Parathyroid adenoma (tissue), 2 donors: Measurements from ENCODE around the gene SLC30A7.

Experiments used
- H2AFZ ChIP-seq: fragments of 300-600 bp; sonication (generic); one replicate; pipeline ENCODE4 v1.7.0; 2017; ENCODE audit warnings: antibody characterized with exemption, mild to moderate bottlenecking
- H3K27ac ChIP-seq: fragments of 300-600 bp; sonication (generic); one replicate; pipeline ENCODE4 v1.7.0; 2017
- H3K27me3 ChIP-seq: fragments of 300-600 bp; sonication (generic); one replicate; pipeline ENCODE4 v1.7.0; 2017; ENCODE audit warnings: low read length; ENCODE audit not compliant: control insufficient read depth, insufficient read depth
- H3K36me3 ChIP-seq: fragments of 300-600 bp; sonication (generic); one replicate; pipeline ENCODE4 v1.7.0; 2017; ENCODE audit warnings: low read length; ENCODE audit not compliant: control insufficient read depth, insufficient read depth
- H3K4me1 ChIP-seq: fragments of 300-600 bp; sonication (generic); one replicate; pipeline ENCODE4 v1.7.0; 2017; ENCODE audit warnings: control low read depth
- H3K4me2 ChIP-seq: fragments of 300-600 bp; sonication (generic); one replicate; pipeline ENCODE4 v1.7.0; 2017; ENCODE audit warnings: low read length
- H3K4me3 ChIP-seq: fragments of 300-600 bp; sonication (generic); one replicate; pipeline ENCODE4 v1.7.0; 2017; ENCODE audit warnings: low read depth, low read length
- H3K79me2 ChIP-seq: fragments of 300-600 bp; sonication (generic); one replicate; pipeline ENCODE4 v1.7.0; 2017; ENCODE audit warnings: control low read depth
- H3K9ac ChIP-seq: fragments of 300-600 bp; sonication (generic); one replicate; pipeline ENCODE4 v1.7.0; 2017; ENCODE audit warnings: mild to moderate bottlenecking
- H3K9me3 ChIP-seq: fragments of 300-600 bp; sonication (generic); one replicate; pipeline ENCODE4 v1.7.0; 2017; ENCODE audit warnings: low read length; ENCODE audit not compliant: control insufficient read depth
- CTCF ChIP-seq: fragments of 300-600 bp; sonication (generic); IDR thresholded peaks from one replicate; pipeline ENCODE4 v1.7.0; 2017; ENCODE audit warnings: antibody characterized with exemption, mild to moderate bottlenecking
- donor health status: primary hyperparathyroidism.

The SLC30A7 gene

GRCh38 chr1:100860397-100860991, 35.4 kb upstream of the SLC30A7 start:
- TF ChIP-seq CTCF, result no peak

DNA sequence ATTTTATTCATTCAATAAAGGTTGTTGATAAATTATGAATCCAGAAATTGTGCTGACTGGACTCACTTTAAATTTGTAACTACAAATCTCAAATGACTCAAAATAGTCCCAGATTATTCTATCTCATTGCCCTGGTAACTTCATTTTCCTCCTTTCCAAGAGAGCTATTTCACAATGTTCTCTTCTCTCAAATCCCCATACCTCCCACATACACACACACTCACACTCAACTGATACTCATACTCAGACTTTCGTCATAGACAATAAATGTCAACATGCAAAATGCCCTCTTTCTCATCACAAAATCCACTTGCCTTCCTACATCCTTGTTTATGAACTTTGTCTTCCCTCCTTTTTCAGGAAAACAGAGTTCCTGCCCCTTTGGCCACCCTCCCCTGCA, 34.5 kb upstream of the SLC30A7 start:
- no peak overlapping the region for H3K4me3 ChIP-seq
- no peak overlapping the region for H3K9ac ChIP-seq
- no peaks in the 10 kb centered on the region for H3K9me3 ChIP-seq
- H3K4me1 ChIP-seq, result no peaks in the 10 kb centered on the region
- no peaks in the 10 kb centered on the region for H3K36me3 ChIP-seq
- H3K79me2 ChIP-seq, result no peaks in the 10 kb centered on the region
- no peaks in the 10 kb centered on the region for H3K27me3 ChIP-seq
- no peak overlapping the region for H3K27ac ChIP-seq
- no peak for TF ChIP-seq CTCF
- no peak overlapping the region for H2AFZ ChIP-seq
- H3K4me2 ChIP-seq, result no peak overlapping the region

More at GRCh38 chr1:100860397-100860991, 35.4 kb upstream of the SLC30A7 start:
- no peaks in the 10 kb centered on the region for H3K4me1 ChIP-seq
- H2AFZ ChIP-seq, result no peak overlapping the region
- no peaks in the 10 kb centered on the region for H3K27me3 ChIP-seq
- H3K4me2 ChIP-seq, result no peak overlapping the region
- no peak overlapping the region for H3K9ac ChIP-seq
- no peaks in the 10 kb centered on the region for H3K9me3 ChIP-seq
- H3K36me3 ChIP-seq, result no peaks in the 10 kb centered on the region
- no peak overlapping the region for H3K4me3 ChIP-seq
- no peaks in the 10 kb centered on the region for H3K79me2 ChIP-seq
- no peak overlapping the region for H3K27ac ChIP-seq

- Histone ChIP-seq H3K4me3 (no peak overlapping the region), H3K27ac (no peak overlapping the region), H3K4me1 (no peaks in the 10 kb centered on the region), H3K36me3 (no peaks in the 10 kb centered on the region), H2AFZ (no peak overlapping the region), H3K9ac (no peak overlapping the region), H3K4me2 (no peak overlapping the region), H3K27me3 (no peaks in the 10 kb centered on the region), H3K9me3 (no peaks in the 10 kb centered on the region), H3K79me2 (no peaks in the 10 kb centered on the region)
- no peak for TF ChIP-seq CTCF
Observed at GRCh38 chr1:100862591-100862990, 33.3 kb upstream of the SLC30A7 start.

DNA sequence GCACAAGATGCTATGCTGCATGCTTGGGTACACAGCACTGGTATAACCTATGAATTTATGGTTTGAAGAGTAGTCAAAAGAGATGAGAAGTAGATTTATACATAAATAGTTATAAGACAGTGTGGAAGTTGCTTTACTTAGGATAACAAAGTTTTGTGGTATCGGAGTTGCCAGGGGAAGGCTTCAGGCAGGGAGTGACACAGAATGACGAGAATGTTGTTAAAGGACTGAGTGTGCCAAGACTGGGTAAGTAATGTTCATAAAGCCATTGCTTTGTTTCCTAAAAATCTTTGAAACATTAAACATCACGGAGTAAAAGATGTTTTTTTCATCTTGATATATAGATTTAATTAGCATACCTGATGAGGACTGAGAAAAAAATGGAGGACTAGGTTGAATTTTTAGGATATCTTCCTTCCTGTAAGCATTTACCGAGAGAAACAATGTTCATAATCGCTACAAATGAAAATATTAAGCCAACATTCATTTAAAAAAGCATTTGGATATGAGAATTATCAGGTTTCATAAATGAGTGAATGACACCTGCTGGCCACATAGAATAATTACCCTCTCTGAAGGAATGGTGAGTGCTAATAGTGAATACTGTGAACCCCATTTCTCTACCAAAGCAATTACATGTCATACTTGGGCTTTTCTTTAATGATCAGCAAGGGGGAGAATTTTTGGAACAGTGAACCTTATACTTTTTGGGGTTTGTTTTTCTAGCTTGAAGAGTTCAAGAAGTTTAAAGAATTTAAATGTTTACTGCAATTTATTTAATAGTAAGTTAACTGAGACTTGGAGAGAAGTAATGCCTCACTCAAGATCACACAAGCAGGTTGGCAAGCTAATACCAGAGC, 29.6 kb upstream of the SLC30A7 start:
- H3K27me3 ChIP-seq, result no peaks in the 10 kb centered on the region
- no peak overlapping the region for H3K27ac ChIP-seq
- no peak overlapping the region for H3K4me3 ChIP-seq
- H3K9me3 ChIP-seq, result no peaks in the 10 kb centered on the region
- peak overlapping the region; percentile 29 for H2AFZ ChIP-seq
- no peak overlapping the region for H3K4me2 ChIP-seq
- H3K36me3 ChIP-seq, result no peaks in the 10 kb centered on the region
- peak; percentile 53 for TF ChIP-seq CTCF
- no peaks in the 10 kb centered on the region for H3K79me2 ChIP-seq
- no peaks in the 10 kb centered on the region for H3K4me1 ChIP-seq
- no peak overlapping the region for H3K9ac ChIP-seq
